ENCODE results near the gene ARID3A.

DNA sequence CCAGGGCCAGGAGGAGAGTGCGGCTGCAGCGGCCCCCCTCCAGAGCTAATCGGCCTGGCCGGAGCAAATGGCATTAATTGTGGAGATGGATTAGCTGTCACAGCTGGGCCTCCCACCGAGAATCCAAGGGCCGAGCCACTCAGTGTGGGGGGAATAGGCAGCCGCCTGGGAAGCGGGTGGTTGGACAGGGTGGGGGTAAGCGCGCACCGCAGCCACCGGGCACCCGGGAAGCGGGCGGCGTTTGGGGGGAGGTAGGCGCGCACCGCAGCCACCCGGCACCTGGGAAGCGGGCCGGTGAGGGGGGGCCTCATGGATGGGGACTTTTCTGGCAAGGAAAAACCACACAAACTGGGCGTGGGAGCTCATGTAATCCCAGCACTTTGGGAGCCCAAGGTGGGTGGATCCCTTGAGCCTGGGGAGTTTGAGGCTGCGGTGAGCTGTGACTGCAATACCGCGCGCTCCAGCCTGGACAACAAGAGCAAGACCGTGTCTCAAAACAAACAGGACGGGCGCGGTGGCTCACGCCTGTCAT lies 22.5 kb upstream of the ARID3A start:
- no peak for TF ChIP-seq EZH2 (IDR thresholded peaks at IDR 0.05)
- TF ChIP-seq POLR2AphosphoS5 (IDR thresholded peaks at IDR 0.05; ENCODE audit: borderline replicate concordance, low read depth, low read length), result no peak

Measured in SK-N-MC (cell line).